Ammon's horn (tissue), 1 donor: ENCODE measurements around the gene SLC22A23.

Source experiments
- DNase-seq: peaks from one replicate; pipeline ENCODE4 v3.0.0-alpha.2; 2016; ENCODE audit warnings: low spot score

Gene SLC22A23

GRCh38 chr6:3283241-3283640 lies 173.6 kb downstream of the SLC22A23 start:
- DNase-seq, result no peak

DNA sequence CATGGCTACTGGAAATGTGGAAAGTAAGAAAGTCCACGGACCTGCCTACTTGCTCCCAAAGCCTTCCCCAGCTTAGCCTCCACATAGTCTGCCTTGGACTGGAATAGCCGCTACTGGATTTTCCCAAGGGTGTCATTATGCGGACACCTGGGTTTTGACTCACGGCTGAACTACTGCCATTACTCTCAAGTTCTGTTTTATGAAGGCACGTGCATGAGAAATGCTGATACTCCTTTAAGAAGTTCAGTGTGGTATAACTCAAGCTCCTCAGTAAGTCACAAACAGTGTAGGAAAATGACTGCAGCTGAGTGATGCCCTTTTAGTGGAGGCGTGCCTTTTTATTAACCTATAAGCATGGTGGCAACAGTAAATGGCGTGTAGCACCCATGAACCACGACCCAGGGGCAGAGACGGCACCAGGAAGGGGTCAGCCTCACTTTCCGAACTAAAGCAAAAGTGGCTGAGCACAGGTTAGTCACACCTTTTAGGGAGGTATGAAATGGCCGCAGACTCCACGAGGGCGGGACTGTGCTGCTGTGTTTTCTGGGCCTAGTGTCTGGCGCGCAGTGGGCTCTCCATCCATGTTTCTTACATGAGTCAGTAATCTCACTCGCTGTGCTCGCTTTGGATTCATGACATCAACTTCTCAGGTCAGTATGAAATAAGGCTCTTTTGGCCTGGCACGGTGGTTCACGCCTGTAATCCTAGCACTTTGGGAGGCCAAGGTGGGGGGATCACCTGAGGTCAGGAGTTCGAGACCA lies 174.2 kb downstream of the SLC22A23 start:
- no peak for DNase-seq

- no peak for DNase-seq
Observed at GRCh38 chr6:3281631-3282475, 175.0 kb downstream of the SLC22A23 start.

DNA sequence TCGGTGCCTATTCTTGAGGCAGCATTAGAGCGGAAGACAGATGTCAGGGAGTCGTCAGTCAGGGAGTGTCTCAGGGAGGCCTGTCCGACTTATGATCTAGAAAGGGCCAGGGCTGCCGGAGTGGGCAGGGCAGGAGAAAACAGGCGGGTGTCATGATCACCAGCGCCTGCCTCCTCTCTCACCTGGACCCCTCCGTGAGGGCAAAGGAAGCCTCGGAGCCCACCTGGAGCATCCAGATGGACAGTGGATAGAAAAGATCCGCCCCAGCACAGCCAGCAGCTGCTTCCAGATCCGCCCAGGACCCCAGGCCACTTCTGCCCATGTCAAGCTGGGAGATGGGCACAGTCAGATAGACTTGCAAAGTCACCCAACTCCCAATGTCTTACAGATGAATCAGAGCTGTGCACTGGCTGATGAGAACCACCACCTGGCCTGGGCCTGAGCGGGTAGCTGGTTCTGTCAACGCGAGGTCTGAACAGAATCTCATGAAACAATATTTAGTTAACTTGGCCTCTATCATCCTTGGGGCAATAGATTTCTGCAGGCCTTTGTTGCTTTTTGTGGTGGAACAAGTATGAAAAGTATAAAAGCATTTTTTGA lies 175.9 kb downstream of the SLC22A23 start:
- DNase-seq, result no peak

GRCh38 chr6:3280091-3280490 lies 176.8 kb downstream of the SLC22A23 start:
- DNase-seq, result no peak

- no peak for DNase-seq
Observed at GRCh38 chr6:3278691-3279090, 178.2 kb downstream of the SLC22A23 start.

DNA sequence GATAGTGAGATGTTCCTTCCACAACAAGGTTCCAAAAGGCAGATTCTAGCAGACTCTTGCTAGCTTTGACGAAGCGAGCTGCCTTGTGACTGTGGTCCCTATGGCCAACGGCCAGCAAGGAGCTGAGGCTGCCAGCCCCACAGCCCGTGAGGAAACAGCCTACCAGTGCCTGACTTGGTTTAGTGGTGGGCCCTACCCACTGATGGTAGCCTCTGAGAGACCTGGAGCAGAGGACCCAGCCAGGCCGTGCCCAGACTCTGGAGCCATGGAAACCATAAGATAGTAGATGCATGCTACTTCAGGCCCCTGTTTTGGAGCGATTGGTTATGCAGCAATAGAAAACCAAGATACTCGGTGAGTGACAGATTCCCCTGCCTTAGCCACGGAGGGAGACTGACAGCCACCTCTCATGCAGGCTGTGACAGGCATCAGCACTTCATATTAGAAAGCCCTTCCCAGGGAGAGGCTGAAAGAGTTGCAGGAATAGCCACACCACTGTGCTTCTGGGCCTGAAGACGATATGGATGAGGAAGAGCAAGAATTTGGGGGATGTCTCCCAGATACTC lies 178.9 kb downstream of the SLC22A23 start:
- no peak for DNase-seq

DNA sequence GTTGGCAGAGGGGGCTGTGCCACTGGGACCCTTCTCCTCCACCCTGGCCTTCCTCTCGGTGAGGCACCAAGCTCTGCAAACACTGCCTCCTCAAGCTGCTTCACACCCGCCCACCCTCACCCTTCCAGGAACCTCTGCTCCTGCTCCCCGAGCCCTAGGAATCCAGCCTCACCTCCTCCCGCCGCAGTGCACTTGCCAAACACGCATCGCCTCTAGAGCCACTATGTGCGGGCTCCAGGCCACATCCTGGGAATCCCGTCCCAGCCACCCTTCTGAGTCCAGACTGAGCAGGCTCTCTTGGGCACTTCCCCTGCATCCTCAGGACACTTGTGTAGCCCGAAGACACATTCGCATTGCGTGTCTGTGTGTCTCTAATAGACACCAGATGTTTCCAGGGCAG lies 179.6 kb downstream of the SLC22A23 start:
- no peak for DNase-seq

GRCh38 chr6:3276174-3277167 lies 180.4 kb downstream of the SLC22A23 start:
- DNase-seq, result no peak

GRCh38 chr6:3273707-3274521 lies 182.9 kb downstream of the SLC22A23 start:
- no peak for DNase-seq

DNA sequence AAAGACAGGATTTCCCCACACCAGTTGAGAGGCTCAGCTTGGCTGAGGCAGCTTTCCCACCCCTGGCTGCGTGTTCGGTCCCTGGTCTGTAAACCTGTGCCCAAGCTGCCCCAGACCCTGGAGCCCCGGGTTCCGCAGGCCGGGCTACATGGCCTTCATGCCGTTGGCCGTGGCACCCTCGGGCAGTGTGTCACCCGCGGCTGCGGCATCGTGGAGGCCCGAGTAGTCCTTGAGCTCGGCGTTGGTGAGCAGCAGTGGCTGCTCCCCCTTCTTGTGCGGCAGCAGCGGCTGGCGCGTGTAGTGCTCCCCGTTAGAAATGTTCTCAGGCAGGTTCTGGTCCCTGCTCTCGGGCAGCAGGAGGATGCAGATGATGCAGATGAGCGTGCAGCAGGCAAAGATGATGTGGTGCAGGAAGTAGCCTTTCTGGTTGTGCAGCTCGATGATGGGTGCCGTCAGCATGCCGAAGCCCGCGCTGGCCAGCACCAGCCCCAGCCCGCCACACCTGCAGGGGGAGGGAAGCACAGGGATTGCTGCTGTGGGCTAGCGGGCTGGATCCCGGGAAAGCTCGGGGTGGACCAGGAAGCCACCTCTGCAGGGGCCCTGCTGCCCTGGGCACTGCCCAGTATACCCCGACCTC lies 183.8 kb downstream of the SLC22A23 start:
- no peak for DNase-seq

DNA sequence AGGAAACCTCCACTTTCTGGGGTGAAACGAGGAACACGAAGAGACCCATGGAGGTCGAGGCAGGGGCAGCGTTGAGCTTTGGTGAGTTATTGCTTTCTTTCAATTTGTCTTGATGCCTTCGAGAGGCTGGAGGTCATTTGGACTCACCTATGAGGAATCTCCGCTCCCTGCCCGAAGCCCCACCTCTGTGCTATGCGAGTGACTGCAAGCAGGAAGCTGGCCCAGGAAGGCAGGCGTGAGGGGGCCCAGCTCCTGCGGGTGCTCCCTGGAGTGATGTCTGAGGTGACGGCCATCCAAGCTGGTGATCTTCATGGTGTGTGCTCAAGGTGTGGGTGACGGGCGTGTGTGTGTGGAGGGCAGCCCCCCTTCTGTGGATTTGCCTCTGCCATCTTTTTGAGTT lies 185.1 kb downstream of the SLC22A23 start:
- DNase-seq, result no peak

DNA sequence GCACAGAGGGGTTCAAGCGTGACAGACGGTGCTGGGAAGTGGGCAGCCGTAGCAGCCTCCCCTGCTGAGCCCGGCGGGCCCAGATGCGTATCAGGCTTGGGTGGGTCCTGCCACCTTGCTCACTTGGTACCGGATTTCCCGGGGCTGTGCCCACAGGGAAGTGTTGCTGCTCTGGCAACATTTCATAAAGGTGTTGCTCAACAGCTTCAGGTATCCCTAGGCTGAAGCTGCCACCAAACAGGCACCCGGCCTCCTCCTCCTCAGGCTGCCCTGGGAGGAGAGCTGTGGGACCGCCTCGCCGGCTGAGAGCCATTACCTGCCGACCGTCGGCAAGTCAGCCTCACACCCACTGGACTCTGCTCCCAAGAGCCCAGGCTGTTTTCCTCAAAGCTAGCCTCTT lies 186.6 kb downstream of the SLC22A23 start:
- DNase-seq, result no peak

DNA sequence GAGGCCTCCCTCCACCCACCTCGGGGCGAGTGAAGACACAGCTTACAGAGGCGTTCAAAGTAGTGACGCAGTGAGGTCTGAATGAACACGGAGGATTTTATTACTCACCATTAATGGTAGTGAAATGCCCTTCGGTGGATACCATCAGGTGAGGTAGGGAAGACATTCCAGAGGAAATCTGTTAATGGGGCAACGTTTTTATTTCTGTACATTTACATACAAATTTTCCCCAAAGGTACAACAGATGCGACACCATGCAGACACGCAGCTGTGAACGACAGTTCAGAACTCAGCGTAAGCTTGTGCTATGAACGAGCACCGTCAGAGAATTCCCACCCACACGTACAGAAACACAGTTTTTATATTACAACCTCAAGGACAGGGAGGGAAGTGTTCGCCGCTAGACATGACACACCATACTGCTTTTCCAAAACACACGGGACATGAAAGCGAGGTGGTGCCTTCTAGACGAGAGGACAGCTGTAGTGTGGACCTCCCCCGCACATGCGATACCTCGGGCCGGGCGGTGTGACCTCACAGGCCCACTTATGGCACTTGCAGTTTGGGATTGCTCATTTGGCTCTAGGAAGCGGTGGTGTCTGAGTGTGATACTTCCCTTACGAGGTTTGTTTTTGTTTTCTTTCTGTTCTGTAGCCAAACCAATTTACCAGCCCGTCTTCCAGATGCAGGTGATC lies 187.4 kb downstream of the SLC22A23 start:
- no peak for DNase-seq

GRCh38 chr6:3268680-3269079 lies 188.2 kb downstream of the SLC22A23 start:
- DNase-seq, result no peak

DNA sequence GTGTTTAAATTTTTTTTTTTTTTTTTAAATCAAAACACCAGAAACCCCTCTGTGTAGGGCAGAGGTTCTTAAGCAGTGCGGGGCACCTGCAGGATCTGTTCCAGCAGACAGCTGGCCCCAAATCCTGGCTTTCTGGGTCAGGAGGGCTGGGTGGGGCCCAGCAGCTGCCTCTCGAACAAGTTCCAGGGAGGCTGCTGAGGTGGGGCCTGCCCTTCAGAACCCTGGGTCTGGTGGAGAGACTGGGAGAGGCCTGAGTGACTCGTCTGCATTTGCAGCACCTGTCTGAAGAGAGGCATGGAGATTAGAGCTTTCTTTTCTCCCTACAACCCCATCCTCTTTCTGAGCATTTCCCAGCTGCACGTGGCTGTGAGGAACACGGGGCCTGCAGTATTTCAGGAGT lies 189.7 kb downstream of the SLC22A23 start:
- DNase-seq, result no peak

GRCh38 chr6:3266170-3266569 lies 190.7 kb downstream of the SLC22A23 start:
- DNase-seq, result no peak

DNA sequence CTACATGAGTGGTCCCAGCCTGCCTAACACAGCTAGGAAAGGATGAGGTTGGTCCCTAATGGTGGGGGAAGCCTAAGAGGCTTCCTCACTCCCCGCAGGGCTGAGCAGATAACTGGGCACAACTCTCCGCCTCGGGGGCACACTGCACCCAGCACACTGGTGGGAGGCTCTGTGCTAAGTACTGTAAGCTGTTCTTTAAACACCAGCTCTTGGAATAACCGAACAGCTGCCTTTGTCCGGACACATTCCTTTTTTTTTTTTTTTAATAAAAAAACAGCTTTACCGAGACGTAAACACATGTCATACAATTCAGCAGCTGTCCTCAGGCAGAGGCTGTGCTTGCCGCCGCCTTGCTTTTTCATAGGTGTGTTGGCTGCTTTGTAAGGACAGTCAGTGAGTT lies 191.2 kb downstream of the SLC22A23 start:
- DNase-seq, result no peak

DNA sequence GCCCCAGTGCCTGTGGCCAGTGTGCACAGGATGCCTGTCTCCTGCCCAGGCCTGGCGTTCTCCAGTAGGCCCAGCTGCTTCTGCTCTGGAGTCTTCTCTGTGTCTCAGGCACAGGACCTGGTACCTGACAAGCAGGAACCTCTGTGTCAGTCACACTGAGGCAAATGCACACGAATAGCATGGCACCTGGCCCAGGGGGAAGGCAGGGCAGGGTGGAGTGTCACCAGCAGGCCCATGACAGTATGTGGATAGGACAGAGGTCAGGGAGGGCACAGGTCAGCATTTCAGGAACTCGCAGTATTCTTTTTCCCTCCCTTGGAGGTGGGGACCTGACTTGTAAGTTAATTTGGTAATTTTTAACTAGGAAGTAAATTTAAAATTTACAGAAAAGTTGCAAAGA lies 192.5 kb downstream of the SLC22A23 start:
- no peak for DNase-seq
